HCT116 (cell line): ENCODE results near the gene GID4.

Source experiments
- CEBPB ChIP-seq: IDR thresholded peaks from 2 replicates; pipeline ENCODE4 v1.6.1; 2012; ENCODE audit warnings: low read depth
- EGR1 ChIP-seq: IDR thresholded peaks from 2 replicates; pipeline ENCODE4 v1.6.1; 2012; ENCODE audit warnings: low read depth
- EZH2 ChIP-seq: fragments of 200-600 bp; sonication (generic); IDR thresholded peaks from 2 replicates; pipeline ENCODE4 v1.6.1; 2017; ENCODE audit warnings: antibody characterized with exemption, mixed run types
- POLR2A ChIP-seq: IDR thresholded peaks from 2 replicates; pipeline ENCODE4 v1.7.0; 2011; ENCODE audit warnings: borderline replicate concordance; ENCODE audit not compliant: insufficient read depth, insufficient read length; ENCODE audit errors: extremely low read depth
- POLR2AphosphoS5 ChIP-seq: IDR thresholded peaks from 2 replicates; pipeline ENCODE4 v1.6.1; 2011; ENCODE audit warnings: mild to moderate bottlenecking, low read depth, low read length, moderate library complexity
- SRF ChIP-seq: IDR thresholded peaks from 2 replicates; pipeline ENCODE4 v1.6.1; 2012; ENCODE audit warnings: low read depth
- YY1 ChIP-seq: IDR thresholded peaks from 2 replicates; pipeline ENCODE4 v1.6.1; 2011; ENCODE audit warnings: low read length, low read depth, moderate library complexity, mild to moderate bottlenecking; ENCODE audit not compliant: insufficient replicate concordance; ENCODE audit errors: extremely low read depth
- ZFX ChIP-seq: fragments of 450-650 bp; IDR thresholded peaks from 2 replicates; pipeline ENCODE4 v1.6.1; 2017
- TF ChIP-seq, protein P1 (sequence below), 3 experiments: fragments of 200-600 bp in 1 of 3; sonication (generic) in 1 of 3; IDR thresholded peaks in 2 of 3; conservative IDR thresholded peaks in 1 of 3; 2 replicates each; pipeline ENCODE4 v1.5.1; 2012 to 2017; ENCODE audit warnings: low read depth in 2 of 3, low read length in 2 of 3, antibody characterized with exemption in 1 of 3, borderline replicate concordance in 1 of 3, control low read depth in 1 of 3, mild to moderate bottlenecking in 1 of 3, mixed read lengths in 1 of 3, mixed run types in 1 of 3, moderate library complexity in 1 of 3; ENCODE audit not compliant: insufficient read depth in 1 of 3
- TF ChIP-seq, protein P2 (sequence below): IDR thresholded peaks from 2 replicates; pipeline ENCODE4 v1.6.1; 2012

DNA sequence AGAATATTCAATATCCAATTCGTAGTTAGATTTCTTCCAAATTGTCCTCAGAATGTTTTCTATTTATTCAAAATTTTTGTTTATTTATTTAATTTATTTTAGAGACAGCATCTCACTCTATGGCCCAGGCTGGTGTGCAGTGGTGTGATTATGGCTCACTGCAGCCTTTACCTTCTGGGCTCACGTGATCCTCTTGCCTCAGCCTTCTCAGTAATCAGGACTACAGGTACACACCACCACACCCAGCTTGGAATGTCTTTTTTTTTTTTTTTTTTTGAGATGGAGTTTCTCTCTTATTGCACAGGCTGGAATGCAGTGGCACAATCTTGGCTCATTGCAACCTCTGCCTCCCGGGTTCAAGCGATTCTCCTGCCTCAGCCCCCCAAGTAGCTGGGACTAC is 45.0 kb downstream of the GID4 start:
- TF ChIP-seq EGR1 (no peak), POLR2A (no peak), POLR2AphosphoS5 (no peak), CEBPB (no peak), SRF (no peak), YY1 (no peak), EZH2 (no peak), ZFX (no peak)
- TF ChIP-seq, protein P1, sequence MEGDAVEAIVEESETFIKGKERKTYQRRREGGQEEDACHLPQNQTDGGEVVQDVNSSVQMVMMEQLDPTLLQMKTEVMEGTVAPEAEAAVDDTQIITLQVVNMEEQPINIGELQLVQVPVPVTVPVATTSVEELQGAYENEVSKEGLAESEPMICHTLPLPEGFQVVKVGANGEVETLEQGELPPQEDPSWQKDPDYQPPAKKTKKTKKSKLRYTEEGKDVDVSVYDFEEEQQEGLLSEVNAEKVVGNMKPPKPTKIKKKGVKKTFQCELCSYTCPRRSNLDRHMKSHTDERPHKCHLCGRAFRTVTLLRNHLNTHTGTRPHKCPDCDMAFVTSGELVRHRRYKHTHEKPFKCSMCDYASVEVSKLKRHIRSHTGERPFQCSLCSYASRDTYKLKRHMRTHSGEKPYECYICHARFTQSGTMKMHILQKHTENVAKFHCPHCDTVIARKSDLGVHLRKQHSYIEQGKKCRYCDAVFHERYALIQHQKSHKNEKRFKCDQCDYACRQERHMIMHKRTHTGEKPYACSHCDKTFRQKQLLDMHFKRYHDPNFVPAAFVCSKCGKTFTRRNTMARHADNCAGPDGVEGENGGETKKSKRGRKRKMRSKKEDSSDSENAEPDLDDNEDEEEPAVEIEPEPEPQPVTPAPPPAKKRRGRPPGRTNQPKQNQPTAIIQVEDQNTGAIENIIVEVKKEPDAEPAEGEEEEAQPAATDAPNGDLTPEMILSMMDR (IDR thresholded peaks at IDR 0.05 in 2 of 3, conservative IDR thresholded peaks at IDR 0.05 in 1 of 3; ENCODE audit: borderline replicate concordance in 1 of 3, insufficient read depth in 1 of 3, low read depth in 2 of 3, low read length in 2 of 3): no peak
- TF ChIP-seq, protein P2, sequence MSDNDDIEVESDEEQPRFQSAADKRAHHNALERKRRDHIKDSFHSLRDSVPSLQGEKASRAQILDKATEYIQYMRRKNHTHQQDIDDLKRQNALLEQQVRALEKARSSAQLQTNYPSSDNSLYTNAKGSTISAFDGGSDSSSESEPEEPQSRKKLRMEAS: no peak
